K562 (cell line): Measurements from ENCODE around the gene ADD1. TPM values are rescaled to one million over a fixed set of nuclear protein-coding genes. Genes with fewer than 3 reads are reported as not detected.

Source experiments
- ATAC-seq: fragments of 200-7000 bp; cut with Tn5 transposase; 3 replicates; pipeline ENCODE4 v1.9.1; 2020; ENCODE audit warnings: moderate library complexity
- BruUV-seq: library from RNA; stranded (reverse); fragments of 400-500 nt; replicated peaks from 2 replicates; lab custom pipeline; 2021; lab: Mats Ljungman, UMichigan
- CTCF ChIA-PET: fragments of 300-600 bp; formaldehyde crosslinking; extraction: SDS; loops from one replicate; lab custom pipeline; 2021; ENCODE audit warnings: low intra/inter-chr PET ratio; lab: Yijun Ruan, JAX
- POLR2A ChIA-PET: fragments of 300-600, 350-650 bp; sonication (Branson Sonifier 250); formaldehyde crosslinking; extraction: SDS; loops from one replicate; lab custom pipeline; 2021; ENCODE audit warnings: antibody characterized with exemption, inconsistent platforms; lab: Yijun Ruan, JAX
- DNase-seq, 4 experiments: peaks; one replicate each; pipeline versions ENCODE4 v3.0.0 to v3.0.0-alpha.2; 2011 to 2018; ENCODE audit warnings: low spot score in 3 of 4, mixed read lengths in 3 of 4; ENCODE audit errors: extremely low read depth in 1 of 4
- FAIRE-seq: peaks from 2 replicates; lab custom pipeline; 2011; peaks lifted over from hg19 to GRCh38; lab: Jason Lieb, UNC
- H2AFZ ChIP-seq: 2 replicates; pipeline ENCODE4 v1.6.0; 2011; ENCODE audit warnings: low read depth, low read length, control low read depth, inconsistent platforms
- H3K27ac ChIP-seq: fragments of 200-600 bp; 3 replicates; pipeline ENCODE4 v1.8.0; 2011; ENCODE audit warnings: low read depth, mild to moderate bottlenecking, control low read depth, inconsistent platforms, low read length, moderate library complexity, mixed read lengths; ENCODE audit errors: extremely low read depth
- H3K27me3 ChIP-seq, 2 experiments: fragments of 300-600 bp in 1 of 2; 2 replicates in 1 of 2; 3 replicates in 1 of 2; pipeline versions ENCODE4 v1.6.0 to v1.8.0; 2011; ENCODE audit warnings: inconsistent platforms in 2 of 2, low read length in 2 of 2, mild to moderate bottlenecking in 1 of 2, mixed read lengths in 1 of 2, moderate library complexity in 1 of 2; ENCODE audit not compliant: control insufficient read depth in 2 of 2, insufficient read depth in 2 of 2
- H3K36me3 ChIP-seq: fragments of 300-600 bp; 3 replicates; pipeline ENCODE4 v1.8.0; 2011; ENCODE audit warnings: mild to moderate bottlenecking, low read length, inconsistent platforms; ENCODE audit not compliant: control insufficient read depth, insufficient read depth
- H3K4me1 ChIP-seq, 2 experiments: fragments of 200-600 bp in 1 of 2; replicated peaks in 1 of 2; 2 replicates in 1 of 2; 3 replicates in 1 of 2; pipeline versions ENCODE4 v1.5.1 to v1.8.0; 2011; ENCODE audit warnings: inconsistent platforms in 2 of 2, low read length in 2 of 2, mild to moderate bottlenecking in 1 of 2, mixed read lengths in 1 of 2, moderate library complexity in 1 of 2; ENCODE audit not compliant: control insufficient read depth in 2 of 2, insufficient read depth in 2 of 2
- H3K4me2 ChIP-seq: 2 replicates; pipeline ENCODE4 v1.6.1; 2011; ENCODE audit warnings: low read length, control low read depth, inconsistent platforms, mixed read lengths; ENCODE audit not compliant: insufficient read depth
- H3K4me3 ChIP-seq: fragments of 200-600 bp; sonication (generic), shearing (Covaris generic); 2 replicates; pipeline ENCODE4 v1.5.1; 2016; ENCODE audit warnings: control low read depth, inconsistent platforms
- H3K79me2 ChIP-seq: fragments of 200-600 bp; 3 replicates; pipeline ENCODE4 v1.8.0; 2011; ENCODE audit warnings: low read length, inconsistent platforms; ENCODE audit not compliant: control insufficient read depth, insufficient read depth
- H3K9ac ChIP-seq, 2 experiments: 2 replicates each; pipeline versions ENCODE4 v1.6.0 to v1.6.1; 2011; ENCODE audit warnings: low read depth in 2 of 2, low read length in 2 of 2, control low read depth in 1 of 2, inconsistent platforms in 1 of 2, mild to moderate bottlenecking in 1 of 2, mixed read lengths in 1 of 2; ENCODE audit not compliant: insufficient read depth in 1 of 2
- H3K9me1 ChIP-seq: one replicate; pipeline ENCODE4 v1.6.0; 2011; ENCODE audit warnings: inconsistent platforms, mild to moderate bottlenecking, low read length, moderate library complexity; ENCODE audit not compliant: control insufficient read depth, insufficient read depth
- H3K9me3 ChIP-seq: replicated peaks from 2 replicates; pipeline ENCODE4 v1.5.1; 2011; ENCODE audit warnings: low read depth, low read length, inconsistent platforms; ENCODE audit not compliant: control insufficient read depth, insufficient read depth
- H4K20me1 ChIP-seq: replicated peaks from 2 replicates; pipeline ENCODE4 v1.6.1; 2011; ENCODE audit warnings: low read length, inconsistent platforms, mixed read lengths; ENCODE audit not compliant: control insufficient read depth, insufficient read depth
- LARP7 ChIP-seq: fragments of 450-650 bp; IDR thresholded peaks from 2 replicates; pipeline ENCODE4 v1.6.1; 2016
- NFE2 ChIP-seq: IDR thresholded peaks from 2 replicates; pipeline ENCODE4 v1.6.1; 2014; ENCODE audit warnings: antibody characterized with exemption, low read depth
- RBFOX2 ChIP-seq: fragments of 200-400 bp; formaldehyde crosslinking; IDR thresholded peaks from 2 replicates; pipeline ENCODE4 v1.6.1; 2017; ENCODE audit warnings: low read depth, mild to moderate bottlenecking, low read length, moderate library complexity
- SMARCE1 ChIP-seq: fragments of 450-650 bp; IDR thresholded peaks from 2 replicates; pipeline ENCODE4 v1.7.1; 2016; ENCODE audit warnings: mild to moderate bottlenecking
- ZBTB43 ChIP-seq: sonication (generic); formaldehyde crosslinking; IDR thresholded peaks from 2 replicates; pipeline ENCODE4 v1.8.0; 2023; ENCODE audit warnings: mild to moderate bottlenecking, missing genetic modification reagents
- WGBS: fragments of 100-300 bp; shearing (Covaris generic); methylation state at CpG from one replicate; pipeline ENCODE4 v1.1.6; 2016; ENCODE audit warnings: low coverage, mixed read lengths; ENCODE audit not compliant: insufficient coverage; ENCODE audit errors: missing lambda C conversion rate; 5-methylcytosine and 5-hydroxymethylcytosine counted together
- in situ Hi-C: fragments of 300-500 bp; cut with MboI; formaldehyde crosslinking; loops from 4 replicates; pipeline ENCODE4 v1.15.0; 2018; ENCODE audit warnings: inconsistent platforms, mixed read lengths
- intact Hi-C: fragments of 100-400 bp; cut with micrococcal nuclease; formaldehyde crosslinking; loops from 2 replicates; pipeline ENCODE4 v1.14.2; 2022
- polyA plus RNA-seq, 8 experiments: library from polyadenylated mRNA; depleted of rRNA in 4 of 8; stranded (reverse) in 5 of 8; unstranded in 3 of 8; fragments of >200 nt; fragmentation: Nextera tagmentation in 2 of 8; fragmentation: Illumina TruSeq in 1 of 8; extraction: Ambion mirVana in 2 of 8; extraction: Trizol in 1 of 8; gene quantifications; 2 replicates each; pipeline versions ENCODE4 v1.2.1 to v1.2.3, GENCODE V29; 2011 to 2014; ENCODE audit warnings: inconsistent platforms in 1 of 8, missing spikeins in 1 of 8
- total RNA-seq, 7 experiments: library from RNA; depleted of rRNA in 6 of 7; stranded (reverse); fragments of >200 nt in 6 of 7; fragmentation: Illumina TruSeq in 2 of 7; extraction: Trizol in 2 of 7; gene quantifications; 2 replicates each; pipeline versions ENCODE4 v1.2.1 to v1.2.3, GENCODE V29; 2011 to 2021; ENCODE audit warnings: low replicate concordance in 1 of 7
- TF ChIP-seq, protein P1 (sequence below): fragments of 250-450 bp; sonication (Bioruptor Pico); IDR thresholded peaks from 2 replicates; pipeline ENCODE4 v1.8.0; 2021; ENCODE audit warnings: borderline replicate concordance, mild to moderate bottlenecking, moderate library complexity; ENCODE audit not compliant: poor library complexity, severe bottlenecking

The ADD1 gene
- total and polyA plus RNA-seq, 9 of the 15 experiments (the other 6 are each of a cell fraction or from before 2014, with no cell fraction given) = 17.5 to 153 (median 74.0) TPM

GRCh38 chr4:2929469-2929868 is 85.8 kb downstream of the ADD1 start:
- 90% methylated on average over 16 of the region's 16 CpGs for WGBS
- peaks cover 12% of the 10 kb centered on the region; the same call in 2 of the 3 replicates for H3K79me2 ChIP-seq
- ChIA-PET POLR2A (interaction anchor here (0.8 to 1.1 kb wide), 2 partner anchors 10 to 74 kb away, joined by 3 read pairs; no protein-coding TSS in a partner anchor), CTCF (no interaction called here)
- H3K27me3 ChIP-seq = no peaks in the 10 kb centered on the region
- DNase-seq (no peak), ATAC-seq (no peak), FAIRE-seq (no peak)
- H3K4me3 ChIP-seq = no peak overlapping the region
- no peaks in the 10 kb centered on the region for H3K9me1 ChIP-seq
- no peak overlapping the region for H2AFZ ChIP-seq
- H4K20me1 ChIP-seq = 0 out of 2 replicates have a peak, but pooled peaks cover 8% of the 10 kb centered on the region
- peak overlapping the region in 1 of 2 experiments; percentile 55; a peak in 1 of 4 replicates for H3K9ac ChIP-seq
- H3K4me1 ChIP-seq = peaks cover 0 to 39% of the 10 kb centered on the region in 2 experiments; a peak in 3 of 5 replicates
- H3K27ac ChIP-seq = no peak overlapping the region
- H3K36me3 ChIP-seq = peaks cover 76% of the 10 kb centered on the region; the same call in 2 of the 3 replicates
- intact Hi-C loops (no loop called here), in situ Hi-C loops (no loop called here)
- BruUV-seq = TSS peak; percentile 72
- TF ChIP-seq RBFOX2 (peak; percentile 44; the same call in 1 of the 2 replicates), ZBTB43 (CRISPR knock-in tag) (no peak), SMARCE1 (no peak), LARP7 (no peak), NFE2 (no peak)
- TF ChIP-seq, protein P1, sequence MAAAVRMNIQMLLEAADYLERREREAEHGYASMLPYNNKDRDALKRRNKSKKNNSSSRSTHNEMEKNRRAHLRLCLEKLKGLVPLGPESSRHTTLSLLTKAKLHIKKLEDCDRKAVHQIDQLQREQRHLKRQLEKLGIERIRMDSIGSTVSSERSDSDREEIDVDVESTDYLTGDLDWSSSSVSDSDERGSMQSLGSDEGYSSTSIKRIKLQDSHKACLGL (CRISPR knock-in tag) = no peak
- H3K4me2 ChIP-seq = no peak overlapping the region
- no peaks in the 10 kb centered on the region for H3K9me3 ChIP-seq
